HEK293 (cell line): Measurements from ENCODE around the gene SULT1C2.

Experiments
- GFI1B ChIP-seq: fragments of 450-650 bp; formaldehyde crosslinking; IDR thresholded peaks from 2 replicates; pipeline ENCODE4 v1.5.1; 2016; ENCODE audit warnings: missing biosample characterization, missing genetic modification characterization
- PRDM10 ChIP-seq: fragments of 450-650 bp; formaldehyde crosslinking; IDR thresholded peaks from 2 replicates; pipeline ENCODE4 v1.5.1; 2016; ENCODE audit warnings: missing biosample characterization, missing genetic modification characterization
- ZBTB49 ChIP-seq: fragments of 450-650 bp; formaldehyde crosslinking; IDR thresholded peaks from 2 replicates; pipeline ENCODE4 v1.5.1; 2016; ENCODE audit warnings: missing biosample characterization, missing genetic modification characterization, low read depth
- ZNF146 ChIP-seq: fragments of 450-650 bp; formaldehyde crosslinking; IDR thresholded peaks from 2 replicates; pipeline ENCODE4 v1.5.1; 2016; ENCODE audit warnings: missing biosample characterization, missing genetic modification characterization
- ZNF202 ChIP-seq: fragments of 450-650 bp; formaldehyde crosslinking; IDR thresholded peaks from 2 replicates; pipeline ENCODE4 v1.5.1; 2016; ENCODE audit warnings: missing biosample characterization, missing genetic modification characterization, borderline replicate concordance
- ZNF214 ChIP-seq: fragments of 450-650 bp; formaldehyde crosslinking; IDR thresholded peaks from 2 replicates; pipeline ENCODE4 v1.5.1; 2017; ENCODE audit warnings: missing biosample characterization, mild to moderate bottlenecking, missing genetic modification characterization, borderline replicate concordance
- ZNF768 ChIP-seq: fragments of 450-650 bp; formaldehyde crosslinking; IDR thresholded peaks from 2 replicates; pipeline ENCODE4 v1.5.1; 2018; ENCODE audit warnings: missing biosample characterization, mild to moderate bottlenecking, missing genetic modification characterization
- ZNF785 ChIP-seq: fragments of 450-650 bp; formaldehyde crosslinking; IDR thresholded peaks from 2 replicates; pipeline ENCODE4 v1.5.1; 2016; ENCODE audit warnings: missing biosample characterization, missing genetic modification characterization
- ZSCAN23 ChIP-seq: fragments of 450-650 bp; formaldehyde crosslinking; IDR thresholded peaks from 2 replicates; pipeline ENCODE4 v1.5.1; 2016; ENCODE audit warnings: missing biosample characterization, missing genetic modification characterization
- TF ChIP-seq, protein P1 (sequence below): fragments of 450-650 bp; formaldehyde crosslinking; IDR thresholded peaks from 2 replicates; pipeline ENCODE4 v1.5.1; 2016; ENCODE audit warnings: missing biosample characterization, missing genetic modification characterization
- TF ChIP-seq, protein P2 (sequence below): sonication (generic); formaldehyde crosslinking; IDR thresholded peaks from 2 replicates; pipeline ENCODE4 v1.8.1; 2022; ENCODE audit warnings: mild to moderate bottlenecking, moderate library complexity, missing genetic modification reagents

GRCh38 chr2:108240966-108241365, 47.7 kb upstream of the SULT1C2 start:
- no peak for TF ChIP-seq ZSCAN23 (tag by site-specific recombination)
- TF ChIP-seq, protein P1, sequence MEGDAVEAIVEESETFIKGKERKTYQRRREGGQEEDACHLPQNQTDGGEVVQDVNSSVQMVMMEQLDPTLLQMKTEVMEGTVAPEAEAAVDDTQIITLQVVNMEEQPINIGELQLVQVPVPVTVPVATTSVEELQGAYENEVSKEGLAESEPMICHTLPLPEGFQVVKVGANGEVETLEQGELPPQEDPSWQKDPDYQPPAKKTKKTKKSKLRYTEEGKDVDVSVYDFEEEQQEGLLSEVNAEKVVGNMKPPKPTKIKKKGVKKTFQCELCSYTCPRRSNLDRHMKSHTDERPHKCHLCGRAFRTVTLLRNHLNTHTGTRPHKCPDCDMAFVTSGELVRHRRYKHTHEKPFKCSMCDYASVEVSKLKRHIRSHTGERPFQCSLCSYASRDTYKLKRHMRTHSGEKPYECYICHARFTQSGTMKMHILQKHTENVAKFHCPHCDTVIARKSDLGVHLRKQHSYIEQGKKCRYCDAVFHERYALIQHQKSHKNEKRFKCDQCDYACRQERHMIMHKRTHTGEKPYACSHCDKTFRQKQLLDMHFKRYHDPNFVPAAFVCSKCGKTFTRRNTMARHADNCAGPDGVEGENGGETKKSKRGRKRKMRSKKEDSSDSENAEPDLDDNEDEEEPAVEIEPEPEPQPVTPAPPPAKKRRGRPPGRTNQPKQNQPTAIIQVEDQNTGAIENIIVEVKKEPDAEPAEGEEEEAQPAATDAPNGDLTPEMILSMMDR (tag by site-specific recombination): no peak
- TF ChIP-seq ZNF202: no peak
- TF ChIP-seq ZNF146: no peak
- TF ChIP-seq ZBTB49 (tag by site-specific recombination): no peak
- TF ChIP-seq ZNF214 (tag by site-specific recombination): no peak
- no peak for TF ChIP-seq GFI1B (tag by site-specific recombination)
- TF ChIP-seq ZNF785: no peak
- TF ChIP-seq, protein P2, sequence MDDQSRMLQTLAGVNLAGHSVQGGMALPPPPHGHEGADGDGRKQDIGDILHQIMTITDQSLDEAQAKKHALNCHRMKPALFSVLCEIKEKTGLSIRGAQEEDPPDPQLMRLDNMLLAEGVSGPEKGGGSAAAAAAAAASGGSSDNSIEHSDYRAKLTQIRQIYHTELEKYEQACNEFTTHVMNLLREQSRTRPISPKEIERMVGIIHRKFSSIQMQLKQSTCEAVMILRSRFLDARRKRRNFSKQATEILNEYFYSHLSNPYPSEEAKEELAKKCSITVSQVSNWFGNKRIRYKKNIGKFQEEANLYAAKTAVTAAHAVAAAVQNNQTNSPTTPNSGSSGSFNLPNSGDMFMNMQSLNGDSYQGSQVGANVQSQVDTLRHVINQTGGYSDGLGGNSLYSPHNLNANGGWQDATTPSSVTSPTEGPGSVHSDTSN: no peak
- TF ChIP-seq PRDM10 (tag by site-specific recombination): no peak
- no peak for TF ChIP-seq ZNF768 (tag by site-specific recombination)
